Ovary (tissue), 3 donors: ENCODE data around the gene MCF2L.

ENCODE experiments used
- EP300 ChIP-seq: sonication (generic); formaldehyde crosslinking; IDR thresholded peaks from one replicate; pipeline ENCODE4 v1.6.1; 2017; ENCODE audit warnings: antibody characterized with exemption
- POLR2A ChIP-seq: fragments of 450-650 bp; IDR thresholded peaks from one replicate; pipeline ENCODE4 v1.6.1; 2017; ENCODE audit warnings: antibody characterized with exemption, mild to moderate bottlenecking, moderate library complexity
- TF ChIP-seq, protein P1 (sequence below), 3 donors: fragments of 450-650 bp in 2 of 3; fragments of 200-600 bp in 1 of 3; IDR thresholded peaks; one replicate each; pipeline versions ENCODE4 v1.5.1 to v1.8.0; 2016 to 2022; ENCODE audit warnings: antibody characterized with exemption in 3 of 3, mild to moderate bottlenecking in 1 of 3
- donor health status: DM: no; HTN: no; CAD: no.

DNA sequence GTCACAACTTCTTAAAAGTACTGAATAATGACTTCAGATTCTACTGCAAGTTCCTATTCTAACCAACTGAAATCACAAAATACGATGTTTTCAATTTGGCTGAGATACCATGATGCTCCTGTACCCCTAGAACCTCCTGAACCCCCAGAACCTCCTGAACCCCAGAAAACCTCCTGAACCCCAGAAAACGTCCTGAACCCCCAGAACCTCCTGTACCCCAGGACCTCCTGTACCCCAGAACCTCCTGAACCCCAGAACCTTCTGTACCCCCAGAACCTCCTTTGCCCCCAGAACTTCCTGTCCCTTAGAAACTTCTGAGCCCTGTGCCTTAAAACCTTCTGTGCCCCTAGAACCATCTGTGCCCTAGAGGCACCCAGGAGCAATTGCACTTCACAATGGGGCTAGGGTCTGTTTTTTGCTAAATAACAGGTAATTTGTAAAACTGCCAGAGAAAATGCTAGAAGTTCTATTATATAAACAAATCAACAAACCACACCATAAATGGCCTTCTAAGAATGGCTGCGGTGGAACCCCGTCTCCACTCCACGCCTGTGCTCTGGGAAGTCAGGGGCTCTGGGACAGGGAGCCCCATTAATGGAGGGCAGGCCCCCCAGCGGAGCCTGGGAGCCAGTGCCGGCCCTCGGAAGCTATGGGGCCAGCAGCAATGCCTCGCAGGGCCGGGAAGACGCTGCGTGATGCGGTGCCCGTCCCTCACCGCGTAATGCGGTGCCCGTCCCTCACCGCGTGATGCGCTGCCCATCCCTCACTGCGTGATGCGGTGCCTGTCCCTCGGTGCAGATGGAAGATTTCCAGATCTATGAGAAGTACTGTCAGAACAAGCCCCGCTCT, 115.3 kb downstream of the MCF2L start:
- TF ChIP-seq POLR2A (no peak), EP300 (no peak)
- TF ChIP-seq, protein P1, sequence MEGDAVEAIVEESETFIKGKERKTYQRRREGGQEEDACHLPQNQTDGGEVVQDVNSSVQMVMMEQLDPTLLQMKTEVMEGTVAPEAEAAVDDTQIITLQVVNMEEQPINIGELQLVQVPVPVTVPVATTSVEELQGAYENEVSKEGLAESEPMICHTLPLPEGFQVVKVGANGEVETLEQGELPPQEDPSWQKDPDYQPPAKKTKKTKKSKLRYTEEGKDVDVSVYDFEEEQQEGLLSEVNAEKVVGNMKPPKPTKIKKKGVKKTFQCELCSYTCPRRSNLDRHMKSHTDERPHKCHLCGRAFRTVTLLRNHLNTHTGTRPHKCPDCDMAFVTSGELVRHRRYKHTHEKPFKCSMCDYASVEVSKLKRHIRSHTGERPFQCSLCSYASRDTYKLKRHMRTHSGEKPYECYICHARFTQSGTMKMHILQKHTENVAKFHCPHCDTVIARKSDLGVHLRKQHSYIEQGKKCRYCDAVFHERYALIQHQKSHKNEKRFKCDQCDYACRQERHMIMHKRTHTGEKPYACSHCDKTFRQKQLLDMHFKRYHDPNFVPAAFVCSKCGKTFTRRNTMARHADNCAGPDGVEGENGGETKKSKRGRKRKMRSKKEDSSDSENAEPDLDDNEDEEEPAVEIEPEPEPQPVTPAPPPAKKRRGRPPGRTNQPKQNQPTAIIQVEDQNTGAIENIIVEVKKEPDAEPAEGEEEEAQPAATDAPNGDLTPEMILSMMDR (IDR thresholded peaks at IDR 0.05), result no peak
